HG03442 (cell line): ENCODE data around the gene TLR8.

Source experiments
- ATAC-seq: cut with Tn5 transposase; IDR thresholded peaks from one replicate; pipeline ENCODE4 v1.9.1; 2021; ENCODE audit warnings: mild to moderate bottlenecking, moderate library complexity; ENCODE audit not compliant: unreplicated experiment

TLR8 gene

DNA sequence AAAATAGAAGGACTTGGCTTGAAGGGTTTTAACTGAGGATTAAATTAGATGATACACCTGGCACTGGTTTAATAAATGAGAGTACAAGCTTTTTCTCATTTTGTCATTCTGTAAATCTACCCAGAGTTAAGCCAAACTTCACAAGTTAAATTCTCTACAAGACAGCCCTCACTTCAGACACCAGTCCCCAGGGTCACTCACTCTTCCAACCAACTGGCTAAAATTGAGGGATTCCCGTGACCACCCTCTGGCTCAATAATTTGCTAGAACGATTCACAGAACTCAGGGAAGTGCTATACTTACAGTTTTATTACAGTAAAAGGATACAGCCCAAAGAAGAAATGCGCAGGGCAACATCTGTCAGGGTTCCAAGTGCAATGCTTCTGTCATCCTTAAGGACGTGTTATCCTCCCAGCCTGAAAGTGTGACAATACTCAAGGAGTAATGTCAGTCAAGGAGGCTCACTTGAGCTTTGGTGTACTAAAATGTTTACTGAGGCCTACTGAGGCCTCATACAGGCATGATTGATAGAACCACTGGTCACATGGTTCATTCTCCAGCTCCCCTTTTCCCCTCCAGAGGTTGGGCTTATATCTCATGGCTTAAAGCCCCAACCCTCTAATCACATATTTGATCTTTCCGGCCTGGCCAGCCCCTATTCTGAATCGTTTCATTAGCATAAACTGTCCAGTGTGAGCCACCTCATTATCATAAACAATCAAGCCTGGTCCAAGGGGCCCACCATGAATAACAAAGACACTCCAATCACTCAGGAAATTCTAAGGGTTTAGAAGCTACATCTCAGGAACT lies 58.9 kb downstream of the TLR8 start:
- ATAC-seq, result no peak

DNA sequence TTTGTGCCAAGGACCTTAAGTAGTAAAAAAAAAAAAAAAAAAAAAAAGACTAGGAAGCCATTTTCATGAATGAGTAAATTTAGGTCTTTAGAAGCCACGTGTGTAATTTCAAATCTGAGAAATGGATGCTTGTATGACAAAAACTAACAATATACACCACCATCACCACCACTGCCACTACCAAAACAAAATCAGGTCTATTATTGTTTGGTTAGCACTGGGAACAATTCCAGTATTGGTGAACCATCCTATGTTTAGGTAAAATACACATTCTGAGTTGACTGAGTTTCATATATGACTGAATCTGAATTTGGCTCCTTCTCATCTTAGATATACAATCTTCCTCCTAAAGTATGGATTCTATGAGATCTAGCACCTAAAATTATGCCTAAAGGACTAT lies 59.7 kb downstream of the TLR8 start:
- ATAC-seq, result no peak

DNA sequence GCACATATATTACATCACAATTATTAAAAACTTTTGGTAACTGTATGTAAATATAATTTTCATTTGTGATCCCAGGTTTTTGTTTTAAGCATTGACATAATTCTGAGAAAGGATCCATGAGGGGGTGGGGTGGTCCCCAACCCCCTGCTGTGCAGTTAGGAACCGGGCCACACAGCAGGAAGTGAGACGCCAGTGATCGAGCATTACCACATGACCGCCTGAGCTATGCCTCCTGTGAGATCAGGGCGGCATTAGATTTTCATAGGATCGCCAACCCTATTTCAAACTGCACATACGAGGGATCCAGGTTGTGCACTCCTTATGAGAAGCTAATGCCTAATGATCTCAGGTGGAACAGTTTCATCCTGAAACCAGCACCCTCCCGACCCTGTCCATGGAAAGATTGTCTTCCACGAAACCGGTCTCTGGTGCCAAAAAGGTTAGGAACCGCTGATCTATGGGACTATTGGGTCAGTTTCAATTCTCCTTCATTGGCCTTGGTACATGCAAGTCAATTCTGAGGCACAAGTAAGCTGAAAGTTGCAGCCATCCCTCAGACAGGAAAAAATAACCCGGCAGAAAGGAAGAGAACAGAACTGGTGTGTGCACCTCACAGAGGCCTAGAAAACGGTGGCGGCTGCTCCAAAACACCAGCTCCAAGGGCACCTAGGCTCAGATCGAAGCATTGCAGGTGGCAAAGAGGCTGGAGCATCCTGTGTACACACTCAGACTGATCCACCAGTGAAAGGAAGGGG lies 61.5 kb downstream of the TLR8 start:
- no peak for ATAC-seq

DNA sequence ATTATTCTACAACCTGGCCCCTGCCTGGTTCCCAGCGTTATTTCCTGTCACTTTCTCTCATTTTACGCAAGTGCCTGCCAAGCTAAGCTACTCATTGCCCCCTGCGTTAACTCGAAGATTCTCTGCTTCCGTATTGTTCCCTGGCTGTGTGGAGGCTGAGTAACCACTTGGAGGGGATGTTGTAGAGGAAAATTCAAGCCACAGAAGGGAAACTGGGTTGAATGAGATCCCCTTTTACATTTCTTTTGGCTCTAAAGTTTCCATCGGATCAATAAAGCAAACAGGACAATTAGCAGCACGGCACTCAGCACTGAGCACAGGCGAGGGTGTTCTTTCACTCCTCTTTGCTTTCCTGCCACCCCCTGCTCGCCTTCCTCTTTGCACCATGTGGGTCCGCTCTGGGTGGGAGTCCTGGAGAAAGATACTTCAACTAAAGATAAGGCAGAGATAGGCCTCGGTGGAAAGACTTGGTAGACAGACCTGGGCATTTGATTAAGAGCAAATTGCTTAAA lies 64.3 kb downstream of the TLR8 start:
- no peak for ATAC-seq

DNA sequence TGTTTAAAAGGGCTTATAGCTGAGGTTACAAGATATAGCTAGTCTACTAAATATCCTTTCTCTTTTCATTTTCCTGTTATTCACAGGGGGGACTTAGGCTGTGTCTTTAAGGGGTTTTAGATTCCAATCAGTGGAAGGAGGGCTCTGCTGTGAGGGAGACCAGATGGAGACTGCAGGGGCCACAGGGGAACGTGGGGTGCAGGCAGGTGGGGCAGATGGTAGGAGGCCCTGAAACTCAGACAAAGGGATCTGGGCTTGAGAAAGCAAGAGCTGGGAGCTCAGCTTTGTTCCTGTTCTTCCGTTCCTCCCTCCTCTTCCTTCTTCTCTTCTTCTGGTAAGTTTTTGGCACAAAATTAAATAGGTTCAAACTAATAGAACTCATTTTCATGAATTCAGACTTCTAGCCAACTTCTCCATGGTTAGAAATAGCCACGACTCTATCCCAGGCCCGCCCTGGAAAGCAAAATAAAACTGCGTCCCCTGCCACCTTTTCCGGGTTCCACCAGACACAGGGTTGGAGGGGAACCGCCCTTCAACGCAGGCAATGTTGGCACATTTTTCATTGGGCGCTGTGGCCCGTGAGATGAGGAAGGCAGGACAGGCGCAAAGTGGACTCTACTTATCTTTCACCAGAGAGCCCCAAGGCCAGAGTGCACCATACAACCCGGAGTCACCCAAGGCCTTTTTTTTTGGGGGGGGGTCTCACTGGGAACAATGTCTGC lies 65.0 kb downstream of the TLR8 start:
- ATAC-seq, result no peak

DNA sequence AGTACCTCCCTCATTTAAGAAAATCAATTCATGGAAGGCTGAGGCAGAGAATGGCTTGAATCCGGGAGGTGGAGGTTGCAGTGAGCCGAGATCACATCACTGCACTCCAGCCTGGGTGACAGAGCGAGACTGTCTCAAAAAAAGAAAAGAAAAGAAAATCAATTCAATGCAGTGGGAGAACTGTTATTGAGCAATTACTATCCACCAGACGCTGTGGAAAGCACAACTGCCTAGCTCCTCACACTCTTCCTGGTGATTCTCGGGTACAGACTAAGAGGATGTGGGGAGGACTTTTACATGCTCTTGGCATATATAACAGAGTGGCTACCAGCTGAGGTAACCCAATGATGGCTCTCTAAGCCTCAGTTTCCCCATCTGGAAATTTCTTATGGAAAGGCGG lies 65.8 kb downstream of the TLR8 start:
- ATAC-seq, result no peak
